Liver (tissue), 9 donors: ENCODE measurements around the gene HBE1. TPM values are rescaled to one million over a fixed set of nuclear protein-coding genes. Genes with fewer than 3 reads are reported as not detected.

ENCODE experiments used
- DNase-seq: peaks from one replicate; pipeline ENCODE4 v3.0.0-alpha.2; 2017; ENCODE audit warnings: low spot score
- H3K27ac ChIP-seq, 2 donors: one replicate each; pipeline ENCODE4 v1.7.0; 2013; ENCODE audit warnings: inconsistent platforms in 2 of 2, low read length in 2 of 2, control low read depth in 1 of 2, low read depth in 1 of 2, mild to moderate bottlenecking in 1 of 2
- H3K27me3 ChIP-seq, 4 donors: one replicate each; pipeline versions ENCODE4 v1.6.1 to v1.7.0; 2013; ENCODE audit warnings: low read length in 3 of 4, inconsistent platforms in 1 of 4, mild to moderate bottlenecking in 1 of 4, moderate library complexity in 1 of 4; ENCODE audit not compliant: control insufficient read depth in 4 of 4, insufficient read depth in 4 of 4
- H3K36me3 ChIP-seq, 4 donors: one replicate each; pipeline versions ENCODE4 v1.6.1 to v1.7.0; 2013; ENCODE audit warnings: low read length in 3 of 4, mild to moderate bottlenecking in 3 of 4, low read depth in 1 of 4, moderate library complexity in 1 of 4; ENCODE audit not compliant: control insufficient read depth in 4 of 4, insufficient read depth in 3 of 4
- H3K4me1 ChIP-seq, 4 donors: one replicate each; pipeline versions ENCODE4 v1.6.1 to v1.7.0; 2013; ENCODE audit warnings: low read length in 3 of 4, mild to moderate bottlenecking in 3 of 4, moderate library complexity in 1 of 4; ENCODE audit not compliant: control insufficient read depth in 4 of 4, insufficient read depth in 4 of 4
- H3K4me3 ChIP-seq, 3 donors: one replicate each; pipeline versions ENCODE4 v1.6.1 to v1.7.0; 2013; ENCODE audit warnings: low read length in 3 of 3, control low read depth in 1 of 3, low read depth in 1 of 3, mild to moderate bottlenecking in 1 of 3
- H3K9ac ChIP-seq, 2 donors: one replicate each; pipeline ENCODE4 v1.7.0; 2013; ENCODE audit warnings: low read length in 2 of 2, mild to moderate bottlenecking in 2 of 2, moderate library complexity in 2 of 2, control low read depth in 1 of 2, low read depth in 1 of 2
- H3K9me3 ChIP-seq, 4 donors: one replicate each; pipeline versions ENCODE4 v1.6.1 to v1.7.0; 2013; ENCODE audit warnings: low read length in 3 of 4; ENCODE audit not compliant: control insufficient read depth in 4 of 4
- ATF3 ChIP-seq: IDR thresholded peaks from 2 replicates; pipeline ENCODE4 v1.6.1; 2016; ENCODE audit warnings: antibody characterized with exemption
- CTCF ChIP-seq: fragments of 150-350 bp; IDR thresholded peaks from 2 replicates; pipeline ENCODE4 v1.5.1; 2017; ENCODE audit warnings: improper control_type of control experiment, low read depth, low read length; ENCODE audit not compliant: missing input control
- EGR1 ChIP-seq, 2 donors: IDR thresholded peaks; 2 replicates each; pipeline ENCODE4 v1.6.1; 2016 to 2018; ENCODE audit warnings: antibody characterized with exemption in 2 of 2, low read depth in 2 of 2
- FOXA1 ChIP-seq: IDR thresholded peaks from 2 replicates; pipeline ENCODE4 v1.6.1; 2016; ENCODE audit warnings: antibody characterized with exemption
- FOXA2 ChIP-seq: IDR thresholded peaks from 2 replicates; pipeline ENCODE4 v1.6.1; 2016; ENCODE audit warnings: antibody characterized with exemption
- GABPA ChIP-seq, 2 donors: IDR thresholded peaks in 1 of 2; conservative IDR thresholded peaks in 1 of 2; 2 replicates each; pipeline ENCODE4 v1.6.1; 2016; ENCODE audit warnings: antibody characterized with exemption in 2 of 2, mild to moderate bottlenecking in 1 of 2, moderate library complexity in 1 of 2
- HNF4G ChIP-seq: IDR thresholded peaks from 2 replicates; pipeline ENCODE4 v1.6.1; 2016; ENCODE audit warnings: antibody characterized with exemption
- JUND ChIP-seq, 2 donors: IDR thresholded peaks; 2 replicates each; pipeline ENCODE4 v1.6.1; 2016; ENCODE audit warnings: antibody characterized with exemption in 2 of 2
- NR2F2 ChIP-seq: IDR thresholded peaks from 2 replicates; pipeline ENCODE4 v1.6.1; 2016; ENCODE audit warnings: antibody characterized with exemption
- RAD21 ChIP-seq, 2 donors: IDR thresholded peaks; 2 replicates each; pipeline ENCODE4 v1.6.1; 2016; ENCODE audit warnings: antibody characterized with exemption in 2 of 2, mild to moderate bottlenecking in 2 of 2
- REST ChIP-seq: IDR thresholded peaks from 2 replicates; pipeline ENCODE4 v1.6.1; 2016; ENCODE audit warnings: antibody characterized with exemption, mild to moderate bottlenecking
- RXRA ChIP-seq, 2 donors: IDR thresholded peaks; 2 replicates each; pipeline ENCODE4 v1.6.1; 2017 to 2018; ENCODE audit warnings: antibody characterized with exemption in 2 of 2, mild to moderate bottlenecking in 1 of 2
- SP1 ChIP-seq: IDR thresholded peaks from 2 replicates; pipeline ENCODE4 v1.6.1; 2018; ENCODE audit warnings: antibody characterized with exemption, mild to moderate bottlenecking
- TAF1 ChIP-seq: conservative IDR thresholded peaks from 2 replicates; pipeline ENCODE4 v1.6.1; 2016; ENCODE audit warnings: antibody characterized with exemption, mild to moderate bottlenecking
- YY1 ChIP-seq: IDR thresholded peaks from 2 replicates; pipeline ENCODE4 v1.6.1; 2016; ENCODE audit warnings: antibody characterized with exemption, mild to moderate bottlenecking
- WGBS: extraction: QIAGEN DNeasy Blood & Tissue Kit; methylation state at CpG from one replicate; pipeline ENCODE4 v1.1.7; 2013; 5-methylcytosine and 5-hydroxymethylcytosine counted together
- polyA plus RNA-seq, 2 donors: library from polyadenylated mRNA; stranded (reverse) in 1 of 2; unstranded in 1 of 2; fragments of 200-250 nt in 1 of 2; fragments of >200 nt in 1 of 2; fragmentation: Nextera tagmentation in 1 of 2; extraction: Ambion mirVana in 1 of 2; gene quantifications; one replicate each; pipeline versions ENCODE4 v1.2.1 to v1.2.3, GENCODE V29; 2013 to 2015
- total RNA-seq, 2 donors: library from RNA; depleted of rRNA; stranded (reverse); fragments of >200 nt; gene quantifications; one replicate each; pipeline ENCODE4 v1.2.3, GENCODE V29; 2014
- TF ChIP-seq, protein P1 (sequence below): IDR thresholded peaks from 2 replicates; pipeline ENCODE4 v1.6.1; 2016; ENCODE audit warnings: antibody characterized with exemption
- donor health status: healthy.
- donor health status: healthy.
- donor health status: healthy.
- donor health status: healthy.
- donor health status: healthy.

The HBE1 gene
- total and polyA plus RNA-seq, 4 donors: 82.7 TPM; not detected in 3

GRCh38 chr11:5225480-5225871, 44.3 kb downstream of the HBE1 start (continued):
- TF ChIP-seq JUND (IDR thresholded peaks at IDR 0.05) (no peak), FOXA1 (no peak), RAD21 (IDR thresholded peaks at IDR 0.05) (no peak), FOXA2 (no peak), YY1 (no peak), SP1 (no peak), TAF1 (no peak), ATF3 (no peak), GABPA (IDR thresholded peaks at IDR 0.05 in 1 of 2, conservative IDR thresholded peaks at IDR 0.05 in 1 of 2) (no peak), EGR1 (IDR thresholded peaks at IDR 0.05; ENCODE audit: low read depth in 2 of 2) (no peak)

DNA sequence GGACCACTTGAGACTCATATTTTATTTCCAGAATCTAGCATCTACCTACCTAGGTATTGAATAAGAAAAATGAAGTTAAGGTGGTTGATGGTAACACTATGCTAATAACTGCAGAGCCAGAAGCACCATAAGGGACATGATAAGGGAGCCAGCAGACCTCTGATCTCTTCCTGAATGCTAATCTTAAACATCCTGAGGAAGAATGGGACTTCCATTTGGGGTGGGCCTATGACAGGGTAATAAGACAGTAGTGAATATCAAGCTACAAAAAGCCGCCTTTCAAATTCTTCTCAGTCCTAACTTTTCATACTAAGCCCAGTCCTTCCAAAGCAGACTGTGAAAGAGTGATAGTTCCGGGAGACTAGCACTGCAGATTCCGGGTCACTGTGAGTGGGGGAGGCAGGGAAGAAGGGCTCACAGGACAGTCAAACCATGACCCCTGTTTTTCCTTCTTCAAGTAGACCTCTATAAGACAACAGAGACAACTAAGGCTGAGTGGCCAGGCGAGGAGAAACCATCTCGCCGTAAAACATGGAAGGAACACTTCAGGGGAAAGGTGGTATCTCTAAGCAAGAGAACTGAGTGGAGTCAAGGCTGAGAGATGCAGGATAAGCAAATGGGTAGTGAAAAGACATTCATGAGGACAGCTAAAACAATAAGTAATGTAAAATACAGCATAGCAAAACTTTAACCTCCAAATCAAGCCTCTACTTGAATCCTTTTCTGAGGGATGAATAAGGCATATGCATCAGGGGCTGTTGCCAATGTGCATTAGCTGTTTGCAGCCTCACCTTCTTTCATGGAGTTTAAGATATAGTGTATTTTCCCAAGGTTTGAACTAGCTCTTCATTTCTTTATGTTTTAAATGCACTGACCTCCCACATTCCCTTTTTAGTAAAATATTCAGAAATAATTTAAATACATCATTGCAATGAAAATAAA, 44.9 kb downstream of the HBE1 start:
- Histone ChIP-seq H3K4me1 (no peaks in the 10 kb centered on the region), H3K9ac (no peak overlapping the region), H3K4me3 (no peak overlapping the region), H3K9me3 (no peaks in the 10 kb centered on the region), H3K27me3 (no peaks in the 10 kb centered on the region), H3K27ac (no peak overlapping the region), H3K36me3 (no peaks in the 10 kb centered on the region)
- TF ChIP-seq RAD21 (IDR thresholded peaks at IDR 0.05): no peak
- TF ChIP-seq YY1: no peak
- no peak for TF ChIP-seq REST
- TF ChIP-seq SP1: no peak
- no peak for TF ChIP-seq TAF1
- WGBS: 71% methylated on average over 6 of the region's 6 CpGs
- DNase-seq: no peak

GRCh38 chr11:5223686-5224085, 46.1 kb downstream of the HBE1 start:
- Histone ChIP-seq H3K4me1 (no peaks in the 10 kb centered on the region), H3K36me3 (no peaks in the 10 kb centered on the region), H3K27me3 (no peaks in the 10 kb centered on the region), H3K9ac (no peak overlapping the region), H3K9me3 (no peaks in the 10 kb centered on the region), H3K27ac (no peak overlapping the region), H3K4me3 (no peak overlapping the region)
- TF ChIP-seq CTCF (no peak), FOXA1 (no peak), JUND (IDR thresholded peaks at IDR 0.05) (no peak), GABPA (IDR thresholded peaks at IDR 0.05 in 1 of 2, conservative IDR thresholded peaks at IDR 0.05 in 1 of 2) (no peak), TAF1 (no peak), REST (no peak), YY1 (no peak), RXRA (IDR thresholded peaks at IDR 0.05) (no peak), ATF3 (no peak), HNF4G (no peak), NR2F2 (no peak), EGR1 (IDR thresholded peaks at IDR 0.05; ENCODE audit: low read depth in 2 of 2) (no peak), RAD21 (IDR thresholded peaks at IDR 0.05) (no peak)
- TF ChIP-seq, protein P1, sequence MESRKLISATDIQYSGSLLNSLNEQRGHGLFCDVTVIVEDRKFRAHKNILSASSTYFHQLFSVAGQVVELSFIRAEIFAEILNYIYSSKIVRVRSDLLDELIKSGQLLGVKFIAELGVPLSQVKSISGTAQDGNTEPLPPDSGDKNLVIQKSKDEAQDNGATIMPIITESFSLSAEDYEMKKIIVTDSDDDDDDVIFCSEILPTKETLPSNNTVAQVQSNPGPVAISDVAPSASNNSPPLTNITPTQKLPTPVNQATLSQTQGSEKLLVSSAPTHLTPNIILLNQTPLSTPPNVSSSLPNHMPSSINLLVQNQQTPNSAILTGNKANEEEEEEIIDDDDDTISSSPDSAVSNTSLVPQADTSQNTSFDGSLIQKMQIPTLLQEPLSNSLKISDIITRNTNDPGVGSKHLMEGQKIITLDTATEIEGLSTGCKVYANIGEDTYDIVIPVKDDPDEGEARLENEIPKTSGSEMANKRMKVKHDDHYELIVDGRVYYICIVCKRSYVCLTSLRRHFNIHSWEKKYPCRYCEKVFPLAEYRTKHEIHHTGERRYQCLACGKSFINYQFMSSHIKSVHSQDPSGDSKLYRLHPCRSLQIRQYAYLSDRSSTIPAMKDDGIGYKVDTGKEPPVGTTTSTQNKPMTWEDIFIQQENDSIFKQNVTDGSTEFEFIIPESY: no peak
- DNase-seq: no peak
- WGBS: 70% methylated on average over 1 of the region's 1 CpG
